ENCODE measurements around the gene ARL5B.

The ARL5B gene

GRCh38 chr10:18718991-18719390, 59.8 kb downstream of the ARL5B start:
- ATAC-seq = no peak
- TF ChIP-seq ZNF70 (CRISPR knock-in tag; IDR thresholded peaks at IDR 0.05) (no peak), PATZ1 (CRISPR knock-in tag; IDR thresholded peaks at IDR 0.05; ENCODE audit: borderline replicate concordance) (no peak), ZFP30 (CRISPR knock-in tag; IDR thresholded peaks at IDR 0.05) (no peak), BACH2 (CRISPR knock-in tag; IDR thresholded peaks at IDR 0.05; ENCODE audit: borderline replicate concordance) (no peak), CSDC2 (CRISPR knock-in tag; IDR thresholded peaks at IDR 0.05) (no peak), POU6F1 (CRISPR knock-in tag; IDR thresholded peaks at IDR 0.05; ENCODE audit: borderline replicate concordance, low read depth) (no peak), OSR1 (CRISPR knock-in tag; IDR thresholded peaks at IDR 0.05) (no peak), TOX (CRISPR knock-in tag; IDR thresholded peaks at IDR 0.05; ENCODE audit: borderline replicate concordance) (no peak), RARB (CRISPR knock-in tag; IDR thresholded peaks at IDR 0.05) (no peak), ZC3H10 (CRISPR knock-in tag; IDR thresholded peaks at IDR 0.05) (no peak), ARNTL (CRISPR knock-in tag; IDR thresholded peaks at IDR 0.05; ENCODE audit: borderline replicate concordance, low read depth) (no peak), SNAI2 (CRISPR knock-in tag; IDR thresholded peaks at IDR 0.05) (no peak), ESRRG (CRISPR knock-in tag; IDR thresholded peaks at IDR 0.05) (no peak), TCF4 (CRISPR knock-in tag; IDR thresholded peaks at IDR 0.05; ENCODE audit: borderline replicate concordance) (no peak), ZFP3 (CRISPR knock-in tag; IDR thresholded peaks at IDR 0.05) (no peak), PPARA (CRISPR knock-in tag; IDR thresholded peaks at IDR 0.05; ENCODE audit: borderline replicate concordance) (no peak), ZNF565 (CRISPR knock-in tag; conservative IDR thresholded peaks at IDR 0.05; ENCODE audit: low read depth) (no peak), CREB5 (CRISPR knock-in tag; IDR thresholded peaks at IDR 0.05; ENCODE audit: low read depth) (no peak)

- TF ChIP-seq ZNF565 (CRISPR knock-in tag; conservative IDR thresholded peaks at IDR 0.05; ENCODE audit: low read depth) (no peak), BACH2 (CRISPR knock-in tag; IDR thresholded peaks at IDR 0.05; ENCODE audit: borderline replicate concordance) (no peak), CREB5 (CRISPR knock-in tag; IDR thresholded peaks at IDR 0.05; ENCODE audit: low read depth) (no peak), OSR1 (CRISPR knock-in tag; IDR thresholded peaks at IDR 0.05) (no peak), ZFP30 (CRISPR knock-in tag; IDR thresholded peaks at IDR 0.05) (no peak), RARB (CRISPR knock-in tag; IDR thresholded peaks at IDR 0.05) (no peak), TSHZ2 (CRISPR knock-in tag; IDR thresholded peaks at IDR 0.05) (no peak), GLIS3 (CRISPR knock-in tag; IDR thresholded peaks at IDR 0.05) (no peak), SNAI2 (CRISPR knock-in tag; IDR thresholded peaks at IDR 0.05) (no peak), ZC3H10 (CRISPR knock-in tag; IDR thresholded peaks at IDR 0.05) (no peak), ZNF8 (CRISPR knock-in tag; IDR thresholded peaks at IDR 0.05) (no peak), CSDC2 (CRISPR knock-in tag; IDR thresholded peaks at IDR 0.05) (no peak), ZFP3 (CRISPR knock-in tag; IDR thresholded peaks at IDR 0.05) (no peak), PATZ1 (CRISPR knock-in tag; IDR thresholded peaks at IDR 0.05; ENCODE audit: borderline replicate concordance) (no peak), PPARA (CRISPR knock-in tag; IDR thresholded peaks at IDR 0.05; ENCODE audit: borderline replicate concordance) (no peak), TCF4 (CRISPR knock-in tag; IDR thresholded peaks at IDR 0.05; ENCODE audit: borderline replicate concordance) (no peak)
- no peak for ATAC-seq
Observed at GRCh38 chr10:18719811-18720210, 60.6 kb downstream of the ARL5B start.

Data from SK-N-SH treated with all-trans-retinoic acid at 6 μM for 48 hours (cell line).